Measurements from ENCODE around the gene XYLT1.

DNA sequence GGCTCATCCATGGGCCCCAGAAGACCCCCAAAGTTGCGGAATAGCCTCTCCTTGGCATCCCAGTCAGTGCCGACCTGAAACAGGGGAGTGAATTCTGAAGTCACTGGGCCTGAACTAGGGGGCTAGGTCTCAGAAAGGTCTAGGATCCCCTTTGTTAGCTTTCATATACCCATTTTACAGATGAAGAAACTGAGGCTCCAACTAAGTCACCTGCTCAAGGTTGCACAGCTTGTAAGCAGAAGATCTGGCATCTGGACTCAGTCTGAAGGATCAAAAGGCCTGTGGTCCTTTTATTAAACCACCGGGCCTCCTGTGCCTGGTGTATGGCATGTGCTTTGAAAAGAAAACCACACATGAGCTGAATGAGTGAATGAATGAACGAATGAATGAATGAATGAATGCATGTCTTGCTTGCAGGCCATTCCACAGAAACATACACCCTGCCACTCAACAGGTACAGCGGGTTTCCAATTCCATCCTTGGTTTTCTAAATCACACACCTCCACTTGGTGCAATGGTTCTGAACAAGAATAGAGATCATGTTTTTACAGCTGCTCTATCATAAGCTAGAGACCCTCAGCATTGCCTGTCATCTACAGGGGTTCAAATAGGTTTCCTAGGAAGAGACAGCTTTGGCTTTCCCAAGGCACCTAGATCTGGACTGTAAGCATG lies 352.7 kb downstream of the XYLT1 start:
- no peak for TF ChIP-seq SUZ12 (IDR thresholded peaks at IDR 0.05)
- no peak for TF ChIP-seq ELF4 (IDR thresholded peaks at IDR 0.05)
- TF ChIP-seq NFRKB (IDR thresholded peaks at IDR 0.05) = no peak
- TF ChIP-seq L3MBTL2 (conservative IDR thresholded peaks at IDR 0.05) = no peak
- no peak for TF ChIP-seq TARDBP (IDR thresholded peaks at IDR 0.05)
- TF ChIP-seq, protein P1, sequence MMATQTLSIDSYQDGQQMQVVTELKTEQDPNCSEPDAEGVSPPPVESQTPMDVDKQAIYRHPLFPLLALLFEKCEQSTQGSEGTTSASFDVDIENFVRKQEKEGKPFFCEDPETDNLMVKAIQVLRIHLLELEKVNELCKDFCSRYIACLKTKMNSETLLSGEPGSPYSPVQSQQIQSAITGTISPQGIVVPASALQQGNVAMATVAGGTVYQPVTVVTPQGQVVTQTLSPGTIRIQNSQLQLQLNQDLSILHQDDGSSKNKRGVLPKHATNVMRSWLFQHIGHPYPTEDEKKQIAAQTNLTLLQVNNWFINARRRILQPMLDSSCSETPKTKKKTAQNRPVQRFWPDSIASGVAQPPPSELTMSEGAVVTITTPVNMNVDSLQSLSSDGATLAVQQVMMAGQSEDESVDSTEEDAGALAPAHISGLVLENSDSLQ (IDR thresholded peaks at IDR 0.05) = no peak
- TF ChIP-seq FOXK2 (IDR thresholded peaks at IDR 0.05) = no peak
- TF ChIP-seq BHLHE40 (IDR thresholded peaks at IDR 0.05; ENCODE audit: borderline replicate concordance) = no peak
- no peak for TF ChIP-seq HDGF (IDR thresholded peaks at IDR 0.05; ENCODE audit: borderline replicate concordance)
- no peak for TF ChIP-seq ZNF384 (IDR thresholded peaks at IDR 0.05)
